Thymus (tissue), 11 donors: ENCODE data around the gene IRF2BP2. TPM values are rescaled to one million over a fixed set of nuclear protein-coding genes. Genes with fewer than 3 reads are reported as not detected.

ENCODE experiments used
- DNase-seq, 9 donors: peaks; one replicate each; pipeline ENCODE4 v3.0.0-alpha.2; 2013; ENCODE audit warnings: low spot score in 9 of 9, low read depth in 6 of 9, missing footprints in 1 of 9
- H3K27ac ChIP-seq, 2 donors: one replicate each; pipeline ENCODE4 v1.5.1; 2013; ENCODE audit warnings: control low read depth in 1 of 2, low read depth in 1 of 2, low read length in 1 of 2, mild to moderate bottlenecking in 1 of 2, moderate library complexity in 1 of 2
- H3K27me3 ChIP-seq, 2 donors: one replicate each; pipeline ENCODE4 v1.5.1; 2013; ENCODE audit warnings: low read length in 1 of 2; ENCODE audit not compliant: control insufficient read depth in 2 of 2, insufficient read depth in 1 of 2
- H3K36me3 ChIP-seq, 2 donors: one replicate each; pipeline ENCODE4 v1.5.1; 2013; ENCODE audit warnings: low read length in 1 of 2, mild to moderate bottlenecking in 1 of 2, moderate library complexity in 1 of 2; ENCODE audit not compliant: control insufficient read depth in 2 of 2, insufficient read depth in 2 of 2
- H3K4me1 ChIP-seq, 2 donors: one replicate each; pipeline ENCODE4 v1.5.1; 2013; ENCODE audit warnings: low read length in 2 of 2; ENCODE audit not compliant: control insufficient read depth in 2 of 2, insufficient read depth in 2 of 2
- H3K4me3 ChIP-seq, 2 donors: one replicate each; pipeline ENCODE4 v1.5.1; 2013; ENCODE audit warnings: low read length in 2 of 2, control low read depth in 1 of 2, mild to moderate bottlenecking in 1 of 2
- H3K9me3 ChIP-seq, 2 donors: one replicate each; pipeline ENCODE4 v1.5.1; 2013; ENCODE audit warnings: low read length in 1 of 2, mild to moderate bottlenecking in 1 of 2; ENCODE audit not compliant: control insufficient read depth in 2 of 2, insufficient read depth in 1 of 2
- WGBS: extraction: QIAGEN DNeasy Blood & Tissue Kit; methylation state at CpG from one replicate; pipeline ENCODE4 v1.1.7; 2013; 5-methylcytosine and 5-hydroxymethylcytosine counted together
- polyA plus RNA-seq: library from polyadenylated mRNA; stranded (reverse); fragments of 200-250 nt; gene quantifications from one replicate; pipeline ENCODE4 v1.2.3, GENCODE V29; 2013
- total RNA-seq: library from RNA; stranded (reverse); fragments of 120-200 nt; gene quantifications from one replicate; pipeline ENCODE4 v1.2.4, GENCODE V29; 2013
- donor health status: healthy.

IRF2BP2 gene
- total and polyA plus RNA-seq, 2 donors: 50.1 to 60.3 TPM

DNA sequence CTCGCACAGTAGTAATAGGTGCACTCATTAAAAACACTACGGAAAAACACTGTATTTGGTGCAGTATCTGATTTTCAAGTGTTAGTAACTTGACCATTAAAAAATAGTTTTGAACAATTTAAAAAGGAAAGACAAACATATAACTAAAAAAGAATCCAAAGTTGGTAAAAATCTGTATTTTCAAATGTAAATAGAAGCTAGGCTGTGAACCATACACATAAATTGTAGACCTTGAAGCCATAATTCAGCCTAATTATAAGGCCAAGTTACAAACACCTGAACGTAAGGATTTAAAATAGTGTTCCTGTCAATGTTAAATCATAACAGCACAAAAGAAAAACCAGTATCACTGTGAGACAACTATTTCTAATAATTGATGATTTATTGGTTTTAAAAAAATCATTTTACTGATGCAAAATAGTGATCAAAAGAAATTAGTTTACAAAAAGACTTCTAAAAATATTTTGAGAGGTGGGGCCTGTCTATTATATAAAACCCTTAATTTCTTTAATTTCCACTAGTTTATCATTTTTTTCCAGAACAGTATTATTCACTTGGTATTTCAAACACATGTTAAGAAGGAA is 4.5 kb downstream of the IRF2BP2 start:
- 12% methylated on average over 3 of the region's 3 CpGs for WGBS
- H3K4me1 ChIP-seq: peaks cover 32 to 54% of the 10 kb centered on the region in 2 donors
- H3K27ac ChIP-seq: peak overlapping the region; percentile 10 to 99
- H3K4me3 ChIP-seq: peak overlapping the region; percentile 78 to 88
- H3K9me3 ChIP-seq: no peaks in the 10 kb centered on the region
- DNase-seq: no peak
- peaks cover 5 to 37% of the 10 kb centered on the region in 2 donors for H3K36me3 ChIP-seq
- no peaks in the 10 kb centered on the region for H3K27me3 ChIP-seq

DNA sequence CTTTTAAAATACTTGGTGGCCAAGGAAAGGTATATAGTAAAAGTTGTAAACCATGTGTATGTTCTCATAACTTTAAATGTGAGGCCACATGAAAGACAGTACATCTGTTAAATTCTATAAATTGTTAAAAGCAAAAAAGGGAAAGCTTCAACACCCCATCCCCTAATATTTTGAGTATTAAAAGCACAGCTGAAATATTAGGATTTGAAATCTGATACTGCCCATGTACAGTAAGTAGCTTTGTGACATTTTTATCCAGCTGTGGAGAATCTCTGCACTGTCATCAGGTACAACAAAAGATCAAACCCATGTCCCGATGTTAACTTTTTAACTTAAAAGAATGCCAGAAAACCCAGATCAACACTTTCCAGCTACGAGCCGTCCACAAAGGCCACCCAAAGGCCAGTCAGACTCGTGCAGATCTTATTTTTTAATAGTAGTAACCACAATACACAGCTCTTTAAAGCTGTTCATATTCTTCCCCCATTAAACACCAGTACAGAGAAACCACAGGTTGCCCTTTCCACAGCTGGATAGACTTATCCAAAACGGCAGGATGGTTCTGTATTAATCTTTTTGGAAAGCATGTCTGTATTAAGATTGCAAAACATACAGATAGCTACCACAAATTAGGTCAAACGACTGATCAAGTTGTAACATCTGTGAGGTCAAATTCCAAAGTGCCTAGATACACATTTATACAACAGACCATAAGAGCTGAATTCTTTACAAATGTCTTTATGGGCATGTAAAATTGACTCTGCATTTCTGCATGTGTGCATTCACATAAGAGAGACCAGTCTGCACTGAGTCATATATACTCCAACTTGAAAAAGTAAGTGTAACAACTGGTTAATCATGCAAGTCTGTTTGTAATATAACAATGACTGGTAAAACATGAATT is 5.2 kb downstream of the IRF2BP2 start:
- 2% methylated on average over 6 of the region's 6 CpGs for WGBS
- no peaks in the 10 kb centered on the region for H3K27me3 ChIP-seq
- H3K4me3 ChIP-seq: peak overlapping the region; percentile 11 to 78
- H3K27ac ChIP-seq: peak overlapping the region; percentile 48 to 59
- DNase-seq: peak in 1 of 9 donors; percentile 29
- peaks cover 36 to 54% of the 10 kb centered on the region in 2 donors for H3K4me1 ChIP-seq
- H3K9me3 ChIP-seq: no peaks in the 10 kb centered on the region
- peaks cover 5 to 37% of the 10 kb centered on the region in 2 donors for H3K36me3 ChIP-seq

DNA sequence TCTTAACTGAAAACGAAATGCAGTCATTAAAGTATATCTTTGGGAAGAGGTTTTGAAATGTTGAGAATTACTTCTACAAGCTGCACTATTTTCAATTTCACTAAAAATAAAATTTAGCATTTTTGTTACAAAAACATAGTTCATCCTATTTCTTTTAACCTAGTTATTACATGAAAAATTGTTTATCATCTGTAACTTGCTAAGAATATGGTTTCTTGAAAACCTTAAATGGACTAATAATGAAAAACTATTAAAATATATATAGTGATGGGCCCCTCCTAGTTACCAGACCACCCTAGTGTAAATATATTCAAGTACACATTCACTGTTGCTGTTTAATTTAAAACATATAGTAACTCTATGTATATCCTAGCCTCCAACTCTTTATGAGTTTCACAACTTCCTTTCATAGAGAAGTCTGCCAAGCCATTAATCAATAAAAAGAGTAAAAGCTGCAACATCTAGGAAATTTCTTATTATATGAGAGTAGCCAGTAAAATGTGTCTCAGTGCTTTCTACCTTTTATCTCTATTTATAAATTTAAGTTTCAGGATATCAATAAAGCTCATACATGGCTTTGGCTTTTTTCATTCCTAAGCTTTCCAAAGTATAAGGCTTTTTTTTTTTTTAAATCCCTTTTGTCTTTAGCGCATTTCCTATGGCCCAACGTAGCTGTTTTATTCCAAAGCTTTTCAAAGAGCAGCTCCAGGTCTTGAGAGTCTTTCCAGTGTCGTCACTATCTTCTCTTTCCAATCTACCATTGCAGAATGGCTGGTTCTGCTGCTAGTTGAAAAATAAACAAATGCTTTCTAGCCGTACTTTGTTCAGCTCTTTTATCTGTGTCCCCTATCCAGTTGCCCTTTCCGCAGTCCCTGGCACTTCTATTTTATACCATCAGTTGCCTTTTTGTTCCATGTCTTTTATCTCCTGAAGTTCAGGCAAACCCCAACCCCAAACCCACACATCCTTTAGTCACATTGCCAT is 6.5 kb downstream of the IRF2BP2 start:
- Histone ChIP-seq H3K27me3 (no peaks in the 10 kb centered on the region), H3K4me1 (peaks cover 42 to 67% of the 10 kb centered on the region in 2 donors), H3K4me3 (peak overlapping the region; percentile 1 to 16), H3K9me3 (no peaks in the 10 kb centered on the region), H3K36me3 (peaks cover 5 to 37% of the 10 kb centered on the region in 2 donors), H3K27ac (peak overlapping the region; percentile 73 to 76)
- 22% methylated on average over 6 of the region's 6 CpGs for WGBS
- peak in 1 of 9 donors; percentile 22 for DNase-seq

GRCh38 chr1:234602334-234603220 is 7.4 kb downstream of the IRF2BP2 start:
- no peak overlapping the region for H3K4me3 ChIP-seq
- H3K9me3 ChIP-seq: no peaks in the 10 kb centered on the region
- H3K4me1 ChIP-seq: peaks cover 42 to 61% of the 10 kb centered on the region in 2 donors
- peak in 2 of 9 donors; percentile 27 to 50 for DNase-seq
- peak overlapping the region; percentile 15 to 74 for H3K27ac ChIP-seq
- 46% methylated on average over 7 of the region's 7 CpGs for WGBS
- peaks cover 5 to 29% of the 10 kb centered on the region in 2 donors for H3K36me3 ChIP-seq
- H3K27me3 ChIP-seq: no peaks in the 10 kb centered on the region

DNA sequence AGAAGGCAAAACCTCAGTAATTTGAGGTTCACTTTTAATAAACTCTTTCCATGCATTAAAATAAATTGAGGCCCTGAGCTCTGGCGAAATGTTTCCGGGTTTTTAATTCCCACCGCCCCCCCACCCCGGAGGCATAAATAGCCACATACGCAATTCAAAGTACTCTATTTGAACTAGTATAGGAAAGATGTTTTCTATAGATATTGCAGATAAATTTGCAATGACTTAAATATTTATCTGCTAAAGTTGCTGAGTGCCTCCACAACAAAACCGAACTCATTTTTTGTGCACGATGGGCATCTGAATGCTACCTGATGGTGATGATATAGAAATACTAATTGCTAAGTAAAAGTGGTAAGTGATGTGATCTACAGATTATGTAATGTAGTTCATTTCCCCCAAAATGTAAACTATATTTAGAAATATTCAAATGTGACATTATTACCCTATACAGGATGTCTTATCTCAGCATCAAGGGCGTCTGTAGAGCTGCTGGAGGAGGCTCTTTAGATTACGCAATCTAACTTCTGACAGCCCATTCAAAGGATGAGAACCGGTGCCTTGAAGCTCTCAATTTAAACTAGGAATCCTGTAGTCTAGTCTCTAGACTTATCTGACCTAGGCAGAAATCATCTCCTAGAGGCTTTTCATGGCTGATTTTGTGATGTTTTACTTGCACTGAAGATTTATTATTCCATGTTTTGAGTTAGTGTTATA is 8.5 kb downstream of the IRF2BP2 start:
- Histone ChIP-seq H3K9me3 (no peaks in the 10 kb centered on the region), H3K36me3 (peaks cover 0 to 19% of the 10 kb centered on the region in 2 donors), H3K4me1 (peaks cover 35 to 52% of the 10 kb centered on the region in 2 donors), H3K27me3 (no peaks in the 10 kb centered on the region), H3K4me3 (no peak overlapping the region), H3K27ac (peak overlapping the region; percentile 61 to 90)
- peak in 3 of 9 donors; percentile 52 to 80 (median 56) for DNase-seq
- WGBS: 27% methylated on average over 10 of the region's 10 CpGs

DNA sequence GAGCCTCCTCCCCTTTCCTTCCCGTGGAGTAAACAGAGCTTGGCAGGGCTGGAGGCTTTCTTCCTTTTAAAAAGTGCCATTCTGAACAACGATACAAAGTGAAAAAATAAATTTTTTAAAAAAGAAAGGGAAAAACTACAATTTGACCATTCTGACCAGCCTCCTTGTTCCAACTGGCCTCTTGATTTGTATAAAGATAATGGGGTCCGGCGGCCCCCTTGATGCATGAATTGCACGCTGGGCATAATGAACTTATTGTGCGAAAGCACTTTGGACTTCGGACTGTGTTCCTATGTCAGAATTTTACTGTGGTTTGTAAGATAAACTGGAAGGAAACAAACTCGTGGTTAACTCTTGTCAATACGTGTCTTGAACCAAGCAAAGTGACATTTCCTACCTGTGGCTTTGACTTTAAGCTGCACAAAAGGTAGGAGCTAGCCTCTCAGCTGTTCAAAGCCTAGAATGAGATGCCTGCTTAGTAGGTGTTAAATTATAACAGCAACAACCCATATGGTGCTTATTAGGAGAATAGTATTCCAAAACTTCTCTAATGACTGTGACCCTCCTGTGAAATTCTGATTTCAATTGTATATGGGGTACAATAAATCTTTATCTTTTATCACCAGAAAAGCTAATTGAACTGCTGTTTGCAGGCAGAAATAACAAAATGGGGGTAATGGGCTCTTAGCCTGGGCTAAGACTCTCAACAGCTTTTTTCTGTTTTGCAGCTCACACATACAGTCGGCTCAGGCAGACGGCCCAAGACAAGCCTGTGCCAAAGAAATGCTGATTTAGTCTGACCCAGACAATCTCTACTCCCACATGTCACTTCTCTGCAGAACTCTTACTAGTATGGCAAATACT is 9.3 kb downstream of the IRF2BP2 start:
- H3K27ac ChIP-seq: peak overlapping the region; percentile 90 to 96
- WGBS: 8% methylated on average over 11 of the region's 11 CpGs
- DNase-seq: peak in 2 of 9 donors; percentile 44 to 69
- H3K9me3 ChIP-seq: no peaks in the 10 kb centered on the region
- peaks cover 0 to 13% of the 10 kb centered on the region in 2 donors for H3K36me3 ChIP-seq
- H3K4me1 ChIP-seq: peaks cover 31 to 45% of the 10 kb centered on the region in 2 donors
- H3K4me3 ChIP-seq: peak overlapping the region; percentile 33 to 56
- no peaks in the 10 kb centered on the region for H3K27me3 ChIP-seq
